Spleen (tissue), 7 donors: ENCODE results near the gene RBM25.
"Not testable (repeated sequence)": the region's sequence is repeated elsewhere in the genome, so short reads cannot be mapped to it uniquely, and the experiment has no call there.

ENCODE experiments used
- CTCF ChIP-seq, 11 experiments: fragments of 200-600 bp in 7 of 11; fragments of 450-650 bp in 4 of 11; sonication (generic) in 4 of 11; IDR thresholded peaks in 8 of 11; conservative IDR thresholded peaks in 3 of 11; 1 replicate in 7 of 11; 2 replicates in 4 of 11; pipeline versions ENCODE4 v1.4.0 to v1.8.0; 2016 to 2021; ENCODE audit warnings: antibody characterized with exemption in 11 of 11, inconsistent platforms in 4 of 11, mild to moderate bottlenecking in 1 of 11
- POLR2A ChIP-seq, 3 donors: fragments of 450-650 bp; IDR thresholded peaks; one replicate each; pipeline ENCODE4 v1.5.1; 2017; ENCODE audit warnings: antibody characterized with exemption in 3 of 3, mild to moderate bottlenecking in 1 of 3
- POLR2AphosphoS5 ChIP-seq, 3 donors: sonication (generic); formaldehyde crosslinking; IDR thresholded peaks; one replicate each; pipeline ENCODE4 v1.5.1; 2017; ENCODE audit warnings: antibody characterized with exemption in 3 of 3
- donor health status: DM: no; HTN: no; CAD: no; lungs with moderate emphysema.
- donor health status: DM: no; HTN: no; CAD: no.
- donor health status: DM: no; HTN: no; CAD: no.

GRCh38 chr14:73015552-73015951 is 42.8 kb upstream of the RBM25 start:
- TF ChIP-seq POLR2AphosphoS5 (IDR thresholded peaks at IDR 0.05); CTCF (IDR thresholded peaks at IDR 0.05 in 8 of 11, conservative IDR thresholded peaks at IDR 0.05 in 3 of 11); POLR2A (IDR thresholded peaks at IDR 0.05): not testable (repeated sequence)
